ENCODE results near the gene RIN2.

DNA sequence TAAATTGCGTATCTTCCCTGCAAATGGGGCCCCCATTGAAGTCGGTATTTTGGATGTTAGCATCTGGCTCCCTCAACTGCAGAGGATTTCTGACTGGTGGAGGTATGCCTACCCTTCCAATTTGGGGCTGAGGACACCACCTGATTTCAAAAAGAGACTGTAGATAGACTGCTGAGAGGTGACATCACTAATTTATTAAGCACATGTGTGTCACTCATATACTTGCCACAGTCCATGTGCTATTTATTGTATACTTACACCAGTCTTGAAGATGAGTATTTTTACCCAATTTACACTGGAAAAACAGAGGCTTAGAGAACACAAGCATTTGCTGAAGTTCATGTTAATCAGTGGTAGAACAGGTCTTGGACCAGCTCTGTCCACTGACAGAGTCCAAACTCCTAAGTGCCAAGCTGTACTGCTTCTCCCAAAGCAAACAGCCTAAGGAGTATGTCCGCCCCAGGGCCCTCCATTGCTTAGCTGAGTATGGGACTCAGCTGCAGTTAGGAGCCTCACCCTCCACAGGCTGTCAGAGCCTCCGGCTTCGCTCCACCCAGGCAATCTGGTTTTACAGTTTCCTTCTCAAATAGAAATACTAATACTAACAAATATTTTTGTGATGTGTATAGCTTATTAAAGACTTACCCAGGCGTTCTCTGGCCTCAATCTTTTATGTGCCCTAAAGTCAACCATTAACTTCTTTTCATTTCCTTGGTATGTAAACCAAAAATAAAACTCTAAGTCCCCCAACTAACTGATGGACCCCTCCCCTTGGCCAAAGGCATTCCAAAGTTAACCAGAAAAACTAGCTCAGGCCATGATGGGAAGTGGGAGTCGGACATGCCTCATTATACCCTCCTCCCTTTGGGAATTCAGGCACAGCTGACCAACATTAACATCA is 17.5 kb downstream of the RIN2 start:
- TF ChIP-seq, protein P1, sequence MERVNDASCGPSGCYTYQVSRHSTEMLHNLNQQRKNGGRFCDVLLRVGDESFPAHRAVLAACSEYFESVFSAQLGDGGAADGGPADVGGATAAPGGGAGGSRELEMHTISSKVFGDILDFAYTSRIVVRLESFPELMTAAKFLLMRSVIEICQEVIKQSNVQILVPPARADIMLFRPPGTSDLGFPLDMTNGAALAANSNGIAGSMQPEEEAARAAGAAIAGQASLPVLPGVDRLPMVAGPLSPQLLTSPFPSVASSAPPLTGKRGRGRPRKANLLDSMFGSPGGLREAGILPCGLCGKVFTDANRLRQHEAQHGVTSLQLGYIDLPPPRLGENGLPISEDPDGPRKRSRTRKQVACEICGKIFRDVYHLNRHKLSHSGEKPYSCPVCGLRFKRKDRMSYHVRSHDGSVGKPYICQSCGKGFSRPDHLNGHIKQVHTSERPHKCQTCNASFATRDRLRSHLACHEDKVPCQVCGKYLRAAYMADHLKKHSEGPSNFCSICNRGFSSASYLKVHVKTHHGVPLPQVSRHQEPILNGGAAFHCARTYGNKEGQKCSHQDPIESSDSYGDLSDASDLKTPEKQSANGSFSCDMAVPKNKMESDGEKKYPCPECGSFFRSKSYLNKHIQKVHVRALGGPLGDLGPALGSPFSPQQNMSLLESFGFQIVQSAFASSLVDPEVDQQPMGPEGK (CRISPR knock-in tag; IDR thresholded peaks at IDR 0.05; ENCODE audit: borderline replicate concordance): no peak
- no peak for TF ChIP-seq RARB (CRISPR knock-in tag; IDR thresholded peaks at IDR 0.05)

Measured in SK-N-SH treated with all-trans-retinoic acid at 6 μM for 48 hours (cell line).